T47D (cell line): ENCODE data around the gene DCN.

Source experiments
- DNase-seq, 2 experiments: peaks; one replicate each; pipeline versions ENCODE4 v3.0.0 to v3.0.0-alpha.2; 2011 to 2012; ENCODE audit warnings: low read depth in 1 of 2, low spot score in 1 of 2
- JUND ChIP-seq: IDR thresholded peaks from 2 replicates; pipeline ENCODE4 v1.6.1; 2012; ENCODE audit warnings: low read depth
- in situ Hi-C: cut with HindIII; loops from 2 replicates; pipeline ENCODE4 v1.10.0; 2016; ENCODE audit warnings: low sequenced_read_pairs, low pct_unique_long_range_greater_than_20kb

The DCN gene

DNA sequence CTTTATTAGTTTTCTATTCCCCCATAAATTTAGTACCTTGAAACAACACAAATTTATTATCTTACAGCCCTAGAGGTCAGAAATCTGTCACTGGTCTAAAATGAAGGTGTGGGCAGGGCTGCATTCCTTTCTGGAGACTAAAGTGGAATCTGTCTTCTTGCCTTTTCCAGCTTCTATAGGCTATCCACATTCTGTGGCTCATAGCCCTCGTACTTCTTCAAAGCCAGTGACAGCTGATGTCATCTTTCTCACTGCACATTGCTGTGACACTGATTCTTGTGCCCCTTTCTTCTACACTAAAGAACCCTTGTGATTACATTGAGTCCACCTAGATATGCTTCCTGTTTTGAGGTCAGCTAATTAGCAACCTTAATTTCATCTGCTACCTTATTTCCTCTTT lies 23.2 kb upstream of the DCN start:
- DNase-seq: no peak
- no peak for TF ChIP-seq JUND
- in situ Hi-C loops: no loop called here

DNA sequence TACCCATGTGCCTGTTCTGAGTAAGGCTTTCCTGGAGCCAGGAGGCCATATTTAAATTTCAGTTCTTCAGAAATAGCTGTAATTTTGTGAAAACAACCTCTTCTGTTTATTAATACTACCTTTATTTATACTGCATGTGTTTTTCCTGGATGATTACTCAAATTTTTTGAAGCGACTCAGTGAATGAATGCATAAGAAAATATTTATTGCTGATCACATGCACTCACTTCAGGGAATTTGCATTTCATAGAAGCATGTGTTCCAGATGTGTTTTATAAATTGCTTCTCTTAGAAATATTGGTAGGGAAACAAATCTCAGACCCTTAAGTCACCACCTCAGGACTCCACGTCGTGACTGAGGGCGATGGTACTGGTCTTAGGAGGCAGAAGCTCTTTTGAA lies 21.8 kb upstream of the DCN start:
- no peak for TF ChIP-seq JUND
- in situ Hi-C loops: no loop called here
- DNase-seq: no peak

DNA sequence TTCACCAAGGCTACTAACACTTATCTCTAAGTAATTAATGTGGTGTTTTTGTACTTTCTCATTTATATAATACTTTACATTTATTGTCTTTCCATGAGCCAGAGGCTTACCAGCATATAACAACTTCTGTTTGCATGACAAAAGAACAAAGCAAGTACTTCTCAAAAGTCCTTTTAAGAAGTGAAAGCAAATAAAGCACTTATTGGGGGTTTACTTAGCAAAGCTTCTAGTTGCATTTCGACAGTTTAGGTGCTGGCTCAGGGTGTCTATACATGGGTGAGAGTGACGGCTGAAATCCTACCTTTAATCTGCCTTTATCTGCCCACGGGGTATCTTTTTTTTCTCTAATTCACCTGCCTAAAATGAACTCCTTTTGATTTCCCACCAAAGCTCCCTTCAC lies 21.0 kb upstream of the DCN start:
- no peak for DNase-seq
- in situ Hi-C loops: no loop called here
- no peak for TF ChIP-seq JUND

GRCh38 chr12:91202390-91202789 lies 19.8 kb upstream of the DCN start:
- no peak for TF ChIP-seq JUND
- DNase-seq: no peak
- in situ Hi-C loops: no loop called here

- in situ Hi-C loops: no loop called here
- TF ChIP-seq JUND: no peak
- no peak for DNase-seq
Observed at GRCh38 chr12:91196436-91196835, 13.8 kb upstream of the DCN start.

- no peak for DNase-seq
- in situ Hi-C loops: no loop called here
- no peak for TF ChIP-seq JUND
Observed at GRCh38 chr12:91194500-91194899, 11.9 kb upstream of the DCN start.

DNA sequence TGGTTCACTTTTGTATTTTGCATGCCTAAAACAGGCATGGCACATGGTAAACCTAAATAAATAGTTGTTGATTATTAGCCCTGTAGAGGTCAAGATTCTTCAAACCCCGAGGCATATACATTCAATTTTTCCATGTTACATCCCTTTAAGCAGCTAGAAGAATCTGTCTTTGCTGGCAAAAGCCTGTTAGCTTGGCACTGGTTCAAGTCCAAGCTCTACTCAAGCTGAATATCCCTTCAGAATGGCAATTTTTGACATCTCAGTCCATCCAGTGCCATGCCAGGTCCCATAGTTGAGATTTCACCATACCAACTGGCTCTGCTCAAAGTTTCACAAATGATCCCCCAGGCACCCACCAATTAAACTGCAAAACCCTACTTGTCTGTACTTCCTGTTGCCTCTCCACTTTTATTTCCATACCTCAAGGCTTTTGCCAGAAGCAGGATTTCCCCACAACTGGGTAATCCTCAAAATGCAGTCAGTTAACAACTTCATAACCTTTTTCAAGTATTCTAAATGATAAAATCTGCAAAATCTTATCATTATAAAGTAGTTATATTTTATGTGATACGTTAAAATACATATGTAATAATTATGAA lies 9.0 kb upstream of the DCN start:
- TF ChIP-seq JUND: no peak
- no peak for DNase-seq
- in situ Hi-C loops: no loop called here

GRCh38 chr12:91189516-91189915 lies 6.9 kb upstream of the DCN start:
- in situ Hi-C loops: no loop called here
- TF ChIP-seq JUND: no peak
- no peak for DNase-seq

DNA sequence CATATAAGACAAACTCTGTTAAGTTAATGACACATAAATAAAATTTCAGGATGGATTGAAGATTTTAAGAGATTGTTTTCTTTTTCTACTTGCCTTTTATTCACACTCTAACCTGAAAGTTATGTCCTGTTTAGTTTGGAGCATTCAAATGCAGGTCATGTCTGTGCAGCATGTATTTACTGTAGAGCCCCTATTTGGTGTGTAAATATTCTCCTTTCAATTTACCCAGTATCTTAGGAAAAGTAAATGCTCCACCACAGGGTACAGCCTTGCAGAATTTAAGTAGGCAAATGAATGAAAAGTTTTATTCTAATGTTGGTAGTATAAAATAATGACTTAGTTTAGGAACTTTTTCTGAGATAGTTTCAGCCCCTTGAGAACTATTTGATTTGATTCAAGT lies 6.2 kb upstream of the DCN start:
- no peak for TF ChIP-seq JUND
- DNase-seq: no peak
- in situ Hi-C loops: no loop called here

- no peak for DNase-seq
- in situ Hi-C loops: no loop called here
- no peak for TF ChIP-seq JUND
Observed at GRCh38 chr12:91186156-91186555, 3.5 kb upstream of the DCN start.

GRCh38 chr12:91185421-91185820 lies 2.8 kb upstream of the DCN start:
- TF ChIP-seq JUND: no peak
- DNase-seq: no peak
- in situ Hi-C loops: no loop called here

DNA sequence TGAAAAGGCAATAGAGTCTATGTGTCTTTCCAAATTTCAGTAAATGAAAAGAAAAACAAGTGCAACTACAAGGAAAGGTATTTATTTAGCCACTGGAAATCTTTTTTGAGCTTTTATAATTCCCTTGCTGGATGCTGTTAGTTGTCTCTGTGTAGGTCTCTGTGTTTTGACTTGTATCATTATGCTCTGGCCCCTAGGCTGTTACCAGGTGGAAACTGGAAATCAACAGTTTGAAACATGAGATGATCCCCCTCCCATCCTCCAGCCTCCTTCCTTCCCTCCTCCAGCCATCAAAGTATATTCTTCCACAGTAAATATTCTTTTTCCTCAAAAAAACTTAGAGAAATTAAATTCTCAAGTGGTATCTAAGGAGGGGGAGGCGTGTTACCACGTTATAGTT lies 934 bp upstream of the DCN start:
- DNase-seq: no peak
- in situ Hi-C loops: no loop called here
- no peak for TF ChIP-seq JUND

DNA sequence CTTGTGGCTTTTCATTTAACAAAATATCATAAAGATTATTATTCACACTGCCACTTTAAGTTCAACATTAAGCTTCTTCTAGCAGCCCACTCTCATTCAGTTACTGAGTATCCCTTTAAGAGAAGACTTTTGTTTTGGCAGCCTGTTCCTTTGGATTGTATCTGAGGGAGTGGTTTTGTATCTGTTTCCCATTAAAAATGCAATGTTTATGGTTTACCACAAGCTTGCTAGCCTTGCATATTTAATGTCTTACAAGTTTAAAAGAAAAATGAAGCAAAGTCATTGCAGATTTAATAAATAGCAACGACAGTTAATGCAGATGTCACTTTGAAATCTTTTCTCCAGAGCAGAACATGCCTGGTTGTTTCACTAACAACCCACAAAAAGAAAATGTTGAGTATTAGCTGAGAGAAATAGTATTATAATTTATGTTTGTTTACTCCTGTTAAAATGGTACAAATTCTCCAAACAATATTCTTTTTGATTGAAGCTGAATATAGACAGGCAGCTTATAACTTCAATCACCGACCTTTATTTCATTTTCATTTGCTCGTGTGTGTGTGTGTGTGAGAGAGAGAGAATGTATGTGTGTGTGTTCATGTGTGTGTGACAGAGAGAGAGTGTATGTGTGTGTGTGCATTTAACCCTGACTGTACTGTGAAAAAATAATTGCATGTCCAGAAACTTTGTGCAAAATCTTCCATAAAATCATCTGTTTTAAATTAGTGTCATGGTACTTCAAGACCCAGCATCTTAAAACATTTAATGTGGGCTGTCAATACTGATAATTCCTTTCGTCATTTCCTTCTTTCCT lies 1.8 kb downstream of the DCN start:
- in situ Hi-C loops: no loop called here
- no peak for TF ChIP-seq JUND
- no peak for DNase-seq
